HFFc6 (cell line): Measurements from ENCODE around the gene ZNRF3. TPM values are rescaled to one million over a fixed set of nuclear protein-coding genes. Genes with fewer than 3 reads are reported as not detected.

ENCODE experiments used
- DNase-seq: peaks from one replicate; pipeline ENCODE4 v3.0.0-alpha.2; 2018
- H3K27ac Mint-ChIP-seq: 2 replicates; pipeline ENCODE4 v1.8.0; 2020; ENCODE audit warnings: mild to moderate bottlenecking, mixed read lengths
- H3K27me3 Mint-ChIP-seq: 2 replicates; pipeline ENCODE4 v1.8.0; 2021; ENCODE audit warnings: mild to moderate bottlenecking, moderate library complexity, mixed read lengths; ENCODE audit not compliant: insufficient read depth
- H3K36me3 Mint-ChIP-seq: 2 replicates; pipeline ENCODE4 v1.8.0; 2021; ENCODE audit warnings: low read depth, mixed read lengths
- H3K4me1 Mint-ChIP-seq: 2 replicates; pipeline ENCODE4 v1.8.0; 2020; ENCODE audit warnings: low read depth, mixed read lengths
- H3K4me3 Mint-ChIP-seq: 2 replicates; pipeline ENCODE4 v1.8.0; 2020; ENCODE audit warnings: mild to moderate bottlenecking, moderate library complexity, mixed read lengths
- H3K9me3 Mint-ChIP-seq: 2 replicates; pipeline ENCODE4 v1.8.0; 2020; ENCODE audit warnings: mild to moderate bottlenecking, mixed read lengths
- total RNA-seq, 6 experiments: library from RNA; stranded (reverse); fragmentation: NEBNext Ultra II Directional; extraction: Animal tissue kit (Norgen Biotek cat#: 25700); gene quantifications; 2 replicates in 1 of 6; 3 replicates in 5 of 6; pipeline ENCODE4 v1.2.3, GENCODE V29; 2021
- TF ChIP-seq, protein P1 (sequence below): fragments of 200-600 bp; sonication (generic); IDR thresholded peaks from 2 replicates; pipeline ENCODE4 v1.5.0; 2021; ENCODE audit warnings: antibody characterized with exemption, mild to moderate bottlenecking

The ZNRF3 gene
- total RNA-seq, 6 experiments from 2014 or later = 3.3 to 4.7 (median 3.6) TPM

DNA sequence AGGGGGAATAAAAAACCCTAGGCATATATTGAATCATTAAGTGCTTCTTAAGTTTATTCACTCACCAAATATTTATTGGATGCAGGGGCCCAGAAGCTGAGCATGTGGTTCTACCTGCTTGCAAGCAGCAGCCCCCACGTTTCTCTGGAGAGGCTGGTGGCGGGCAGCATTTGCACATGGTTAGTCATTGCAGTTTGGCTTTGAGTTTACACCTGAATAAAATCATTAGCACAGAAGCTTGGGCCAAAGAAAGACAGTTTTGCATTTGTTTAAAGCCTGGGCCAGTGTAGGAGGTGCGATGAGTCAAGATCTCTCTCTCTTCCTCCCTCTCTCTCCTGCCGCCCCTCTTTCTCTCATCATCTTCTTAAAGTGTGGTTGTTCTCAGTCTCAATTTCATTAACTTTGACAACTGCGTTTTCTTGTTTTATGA lies 105.7 kb downstream of the ZNRF3 start:
- Mint-ChIP-seq H3K27ac (no peak overlapping the region), H3K4me1 (peaks cover 17% of the 10 kb centered on the region), H3K36me3 (peaks cover 20% of the 10 kb centered on the region), H3K9me3 (peaks cover 9% of the 10 kb centered on the region; the same call in 1 of the 2 replicates), H3K4me3 (no peak overlapping the region), H3K27me3 (no peaks in the 10 kb centered on the region)
- DNase-seq = no peak
- TF ChIP-seq, protein P1, sequence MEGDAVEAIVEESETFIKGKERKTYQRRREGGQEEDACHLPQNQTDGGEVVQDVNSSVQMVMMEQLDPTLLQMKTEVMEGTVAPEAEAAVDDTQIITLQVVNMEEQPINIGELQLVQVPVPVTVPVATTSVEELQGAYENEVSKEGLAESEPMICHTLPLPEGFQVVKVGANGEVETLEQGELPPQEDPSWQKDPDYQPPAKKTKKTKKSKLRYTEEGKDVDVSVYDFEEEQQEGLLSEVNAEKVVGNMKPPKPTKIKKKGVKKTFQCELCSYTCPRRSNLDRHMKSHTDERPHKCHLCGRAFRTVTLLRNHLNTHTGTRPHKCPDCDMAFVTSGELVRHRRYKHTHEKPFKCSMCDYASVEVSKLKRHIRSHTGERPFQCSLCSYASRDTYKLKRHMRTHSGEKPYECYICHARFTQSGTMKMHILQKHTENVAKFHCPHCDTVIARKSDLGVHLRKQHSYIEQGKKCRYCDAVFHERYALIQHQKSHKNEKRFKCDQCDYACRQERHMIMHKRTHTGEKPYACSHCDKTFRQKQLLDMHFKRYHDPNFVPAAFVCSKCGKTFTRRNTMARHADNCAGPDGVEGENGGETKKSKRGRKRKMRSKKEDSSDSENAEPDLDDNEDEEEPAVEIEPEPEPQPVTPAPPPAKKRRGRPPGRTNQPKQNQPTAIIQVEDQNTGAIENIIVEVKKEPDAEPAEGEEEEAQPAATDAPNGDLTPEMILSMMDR = no peak

DNA sequence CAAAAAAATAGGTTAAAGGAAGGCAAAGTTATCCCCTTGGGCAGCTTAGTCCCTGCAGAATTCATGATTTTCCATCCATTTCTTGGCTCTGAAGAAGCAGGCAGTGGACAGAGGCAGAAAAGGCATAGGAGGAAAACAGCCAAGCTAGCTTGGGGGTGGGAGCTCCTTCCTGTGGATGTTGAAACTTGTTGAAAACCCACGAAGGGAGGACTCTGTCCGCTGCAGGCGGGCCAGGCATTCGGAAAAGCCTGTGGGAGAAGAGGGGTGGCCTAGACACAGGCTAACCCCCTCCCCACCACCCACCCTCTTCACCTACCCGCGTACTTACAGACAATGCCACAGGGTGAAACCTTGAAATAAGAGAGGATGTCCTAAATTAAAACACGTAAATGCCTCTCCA lies 106.1 kb downstream of the ZNRF3 start:
- Mint-ChIP-seq H3K27ac (no peak overlapping the region), H3K36me3 (peaks cover 20% of the 10 kb centered on the region), H3K9me3 (peaks cover 9% of the 10 kb centered on the region; the same call in 1 of the 2 replicates), H3K4me1 (peaks cover 17% of the 10 kb centered on the region), H3K27me3 (no peaks in the 10 kb centered on the region), H3K4me3 (no peak overlapping the region)
- DNase-seq = no peak
- TF ChIP-seq, protein P1 = no peak

DNA sequence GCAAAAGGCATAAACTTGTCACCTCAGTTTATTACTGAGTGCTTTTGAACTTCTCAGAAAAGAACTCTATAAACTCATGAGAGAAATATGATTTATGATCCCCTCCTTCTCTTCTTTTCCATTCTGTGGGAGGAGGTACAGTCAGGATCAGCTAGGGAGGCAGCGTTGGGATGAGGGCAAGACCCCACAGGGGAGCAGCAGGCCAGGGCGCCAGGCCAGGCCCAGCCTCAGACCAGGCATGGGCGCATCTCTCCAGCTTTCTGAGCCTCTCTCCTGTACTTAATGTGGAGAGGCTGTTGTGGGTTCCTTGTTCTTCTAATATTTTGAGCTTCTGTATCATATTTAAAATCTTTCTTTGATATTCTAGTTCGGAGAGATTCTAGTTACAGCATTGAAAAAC lies 106.5 kb downstream of the ZNRF3 start:
- TF ChIP-seq, protein P1 = no peak
- no peak for DNase-seq
- H3K9me3 Mint-ChIP-seq = peaks cover 9% of the 10 kb centered on the region; the same call in 1 of the 2 replicates
- no peak overlapping the region for H3K4me3 Mint-ChIP-seq
- peaks cover 17% of the 10 kb centered on the region for H3K4me1 Mint-ChIP-seq
- H3K27ac Mint-ChIP-seq = no peak overlapping the region
- no peaks in the 10 kb centered on the region for H3K27me3 Mint-ChIP-seq
- peaks cover 20% of the 10 kb centered on the region for H3K36me3 Mint-ChIP-seq

DNA sequence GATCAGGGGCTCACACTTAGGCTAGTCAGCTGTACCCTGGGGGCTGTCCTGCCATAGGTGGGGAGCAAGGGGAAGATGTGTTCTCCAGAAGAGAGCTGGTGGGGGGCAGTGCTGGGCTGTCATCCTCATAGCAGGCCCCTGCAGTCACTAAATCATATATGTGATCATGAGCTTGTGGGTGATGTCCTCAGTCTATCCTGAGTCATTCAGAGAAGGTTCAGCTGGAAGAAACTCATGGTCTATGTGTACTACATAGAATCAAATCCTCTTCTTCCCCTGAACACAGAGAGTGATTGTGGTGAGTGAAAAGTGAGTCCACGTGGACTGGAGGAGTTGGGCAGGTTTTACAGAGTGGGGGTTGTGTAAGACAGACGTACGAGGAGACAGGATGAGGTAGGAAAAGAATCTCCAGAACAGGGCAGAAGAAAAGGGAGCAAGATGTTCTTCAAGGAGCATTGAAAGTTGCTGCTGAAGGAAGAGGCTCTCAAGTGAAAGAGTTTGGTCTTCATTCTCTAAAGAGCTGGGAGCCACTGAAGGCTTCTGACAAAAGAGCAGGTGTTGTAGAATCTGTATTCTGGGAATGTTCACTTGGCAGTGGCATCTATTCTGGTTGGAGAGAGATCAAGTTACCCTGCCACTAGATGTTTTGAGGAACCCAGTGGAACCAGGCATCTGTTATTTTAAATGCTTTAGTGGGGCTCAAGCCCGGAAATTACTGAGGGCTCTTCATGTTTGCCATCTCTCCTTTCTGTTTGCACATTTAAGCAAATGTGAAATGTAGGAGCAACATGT lies 109.4 kb downstream of the ZNRF3 start:
- TF ChIP-seq, protein P1 = no peak
- H3K27me3 Mint-ChIP-seq = no peaks in the 10 kb centered on the region
- H3K4me3 Mint-ChIP-seq = no peak overlapping the region
- no peaks in the 10 kb centered on the region for H3K9me3 Mint-ChIP-seq
- peaks cover under 1% of the 10 kb centered on the region; the same call in 1 of the 2 replicates for H3K36me3 Mint-ChIP-seq
- peaks cover 10% of the 10 kb centered on the region for H3K4me1 Mint-ChIP-seq
- DNase-seq = no peak
- no peak overlapping the region for H3K27ac Mint-ChIP-seq

DNA sequence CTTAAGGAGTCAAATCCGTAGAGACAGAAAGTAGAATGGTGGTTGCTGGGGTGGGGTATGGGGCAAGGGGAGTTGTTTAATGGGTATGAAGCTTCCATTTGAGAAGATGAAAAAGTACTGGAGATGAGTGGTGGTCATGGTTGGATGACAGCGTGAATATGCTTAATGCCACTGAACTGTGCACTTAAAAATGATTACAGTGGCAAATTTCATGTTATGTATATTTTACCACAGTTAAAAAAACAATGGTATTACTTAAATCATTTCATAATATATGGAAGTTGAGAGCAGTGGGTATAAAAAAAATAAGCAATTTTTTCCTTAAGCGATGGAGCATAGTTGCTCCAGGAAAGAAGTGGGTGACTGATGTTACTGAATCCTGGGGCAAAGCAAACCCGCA lies 111.2 kb downstream of the ZNRF3 start:
- Mint-ChIP-seq H3K27me3 (no peaks in the 10 kb centered on the region), H3K27ac (no peak overlapping the region), H3K4me3 (no peak overlapping the region), H3K36me3 (no peaks in the 10 kb centered on the region), H3K4me1 (peaks cover under 1% of the 10 kb centered on the region), H3K9me3 (no peaks in the 10 kb centered on the region)
- DNase-seq = no peak
- TF ChIP-seq, protein P1 = no peak
